Iris pigment epithelial cell (primary cell): ENCODE results near the gene TDRD3.
A peak's percentile ranks its signal among the peaks of the same experiment; 100 is the strongest.
"Not testable (repeated sequence)": the region's sequence is repeated elsewhere in the genome, so short reads cannot be mapped to it uniquely, and the experiment has no call there.

Source experiments
- DNase-seq: peaks from one replicate; pipeline ENCODE4 v3.0.0-alpha.2; 2011; ENCODE audit warnings: low read depth

Gene TDRD3

GRCh38 chr13:60398907-60399589 lies 2.0 kb downstream of the TDRD3 start:
- peak; percentile 37 for DNase-seq

DNA sequence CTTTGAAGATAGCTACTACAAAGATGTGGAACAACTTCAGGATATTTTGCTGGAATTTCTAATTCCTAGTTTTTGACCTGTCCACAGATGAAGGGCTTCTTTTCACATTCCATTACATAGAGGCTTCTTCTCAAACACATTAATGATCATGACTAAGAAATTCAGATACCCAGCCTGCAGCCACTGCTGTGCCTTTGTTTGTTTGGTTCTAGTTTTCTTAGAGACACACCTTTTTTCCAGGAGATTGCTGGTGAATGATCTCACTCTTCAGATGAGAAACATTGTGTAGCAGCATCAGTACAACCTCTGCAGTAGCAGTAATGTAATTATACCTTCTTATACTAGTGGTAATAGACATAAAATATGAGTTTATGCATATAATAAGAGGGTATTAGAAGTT lies 5.0 kb downstream of the TDRD3 start:
- DNase-seq: no peak

DNA sequence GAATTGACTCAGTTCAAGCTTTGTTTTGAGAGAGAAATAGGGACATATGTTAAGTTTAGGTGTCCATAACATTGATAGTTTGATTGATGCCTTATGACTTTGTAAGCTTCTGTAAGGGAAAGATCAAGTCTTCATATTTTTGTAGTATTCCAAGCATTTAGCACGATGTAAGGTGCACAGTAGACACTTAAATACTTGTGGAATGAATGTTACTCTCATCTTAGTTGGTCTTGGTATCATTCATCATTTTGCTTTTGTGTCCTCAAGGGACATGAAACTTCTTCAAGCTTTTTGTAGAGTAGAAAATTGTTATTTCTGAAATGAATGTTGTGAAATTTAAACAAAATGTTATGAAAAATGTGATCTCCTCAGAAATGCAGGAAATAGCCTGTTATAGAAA lies 10.1 kb downstream of the TDRD3 start:
- DNase-seq: no peak

DNA sequence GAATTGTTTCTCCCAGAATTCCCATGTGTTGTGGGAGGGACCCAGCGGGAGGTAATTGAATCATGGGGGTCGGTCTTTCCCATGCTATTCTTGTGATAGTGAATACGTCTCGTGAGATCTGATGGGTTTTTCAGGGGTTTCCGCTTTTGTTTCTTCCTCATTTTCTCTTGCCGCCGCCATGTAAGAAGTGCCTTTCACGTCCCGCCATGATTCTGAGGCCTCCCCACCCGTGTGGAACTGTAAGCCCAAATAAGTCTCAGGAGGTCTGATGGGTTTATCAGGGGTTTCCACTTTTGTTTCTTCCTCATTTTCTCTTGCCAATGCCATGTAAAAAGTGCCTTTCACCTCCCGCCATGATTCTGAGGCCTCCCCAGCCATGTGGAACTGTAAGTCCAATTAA lies 10.8 kb downstream of the TDRD3 start:
- not testable (repeated sequence) for DNase-seq

- DNase-seq: not testable (repeated sequence)
Measured at GRCh38 chr13:60409574-60410292, 12.7 kb downstream of the TDRD3 start.

DNA sequence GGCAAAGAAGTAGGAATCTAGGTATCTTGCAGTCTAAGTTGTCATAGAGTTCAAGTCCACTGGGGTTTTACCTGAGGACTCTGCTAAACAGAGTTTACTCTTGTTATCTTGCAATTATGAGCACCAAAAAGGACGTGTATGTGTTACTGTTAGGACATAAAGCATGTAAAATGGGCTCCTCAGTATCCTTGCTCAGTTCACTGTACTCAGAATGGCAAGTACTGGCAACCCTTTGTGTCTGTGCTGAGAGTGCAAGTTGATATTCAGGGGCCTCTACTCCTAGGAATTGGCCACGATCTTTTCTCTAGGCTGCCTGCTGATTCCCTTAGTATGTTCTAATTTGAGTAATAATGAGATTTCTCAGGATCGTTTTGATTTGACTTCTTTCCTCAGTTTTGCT lies 13.3 kb downstream of the TDRD3 start:
- DNase-seq: no peak

DNA sequence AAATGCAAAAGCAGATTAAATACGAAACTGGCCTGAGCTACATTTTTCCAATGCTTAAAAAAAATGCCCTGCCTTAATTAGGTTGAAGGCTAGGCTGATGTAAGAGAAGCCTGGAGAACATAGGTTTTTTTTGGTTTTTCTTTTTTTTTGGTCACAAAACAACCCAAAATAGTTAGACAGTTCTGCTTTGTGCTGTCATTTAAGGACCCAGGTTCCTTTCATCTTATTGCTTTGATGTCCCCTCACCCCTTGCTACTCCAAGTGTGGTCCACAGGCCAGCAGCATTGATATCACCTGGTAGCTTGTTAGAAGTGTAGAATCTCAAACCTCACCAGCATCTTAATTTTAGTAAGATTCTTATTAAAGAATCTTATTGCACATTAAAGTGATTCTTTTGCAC lies 14.4 kb downstream of the TDRD3 start:
- no peak for DNase-seq

DNA sequence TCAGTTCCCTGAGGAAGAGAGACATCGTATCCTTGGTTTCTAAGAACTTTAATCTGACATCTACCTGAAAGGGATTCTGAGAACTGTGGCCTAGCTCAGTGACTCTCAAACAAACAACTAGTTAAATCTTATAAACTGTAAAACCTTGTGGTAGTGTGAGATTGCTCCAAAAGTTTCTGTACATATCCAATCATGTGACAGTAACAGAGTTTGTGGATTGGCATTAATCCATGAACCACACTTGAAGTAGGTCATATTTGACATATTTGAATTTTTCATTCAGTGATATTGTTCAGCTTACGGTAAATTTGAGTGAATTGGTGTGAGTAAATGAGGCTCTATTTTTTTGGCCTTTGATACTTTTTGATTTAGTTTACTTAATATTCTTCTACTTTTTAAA lies 15.0 kb downstream of the TDRD3 start:
- DNase-seq: peak; percentile 34

GRCh38 chr13:60412909-60413616 lies 16.0 kb downstream of the TDRD3 start:
- DNase-seq: no peak

DNA sequence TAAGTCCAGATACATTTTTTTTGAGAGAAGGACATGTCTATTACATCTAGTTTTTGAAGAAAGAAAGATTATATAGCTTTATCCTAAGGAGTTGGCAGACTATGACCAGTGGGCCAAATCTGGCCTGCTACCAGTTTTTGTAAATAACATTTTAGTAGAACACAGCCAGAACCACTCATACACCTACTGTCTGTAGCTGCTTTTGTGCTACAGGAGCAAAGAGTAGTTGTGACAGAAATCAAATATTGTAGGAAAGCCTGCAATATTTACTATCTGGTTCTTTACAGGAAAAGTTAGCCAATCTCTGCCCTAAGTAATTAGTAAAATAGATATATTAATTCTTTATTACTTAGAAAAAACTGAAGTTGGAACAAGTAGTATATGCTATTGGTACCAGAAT lies 17.2 kb downstream of the TDRD3 start:
- DNase-seq: no peak

GRCh38 chr13:60417734-60418133 lies 20.7 kb downstream of the TDRD3 start:
- DNase-seq: no peak

- DNase-seq: no peak
Measured at GRCh38 chr13:60418954-60419353, 21.9 kb downstream of the TDRD3 start.

DNA sequence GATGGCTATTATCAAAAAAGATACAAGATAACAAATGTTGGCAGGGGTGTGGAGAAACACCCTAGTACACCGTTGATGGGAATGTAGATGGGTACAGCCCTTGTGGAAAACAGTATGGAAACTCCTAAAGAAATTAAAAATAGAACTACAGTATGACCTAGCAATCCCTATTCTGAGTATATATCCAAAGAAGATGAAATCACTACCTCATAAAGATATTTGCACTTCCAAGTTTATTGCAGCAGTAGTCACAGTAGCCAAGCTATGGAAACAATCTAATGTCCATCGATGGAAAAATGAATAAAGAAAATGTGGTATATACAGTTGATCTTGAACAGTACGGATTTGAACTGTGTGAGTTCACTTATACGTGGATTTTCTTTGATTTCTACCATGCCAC lies 28.3 kb downstream of the TDRD3 start:
- no peak for DNase-seq

DNA sequence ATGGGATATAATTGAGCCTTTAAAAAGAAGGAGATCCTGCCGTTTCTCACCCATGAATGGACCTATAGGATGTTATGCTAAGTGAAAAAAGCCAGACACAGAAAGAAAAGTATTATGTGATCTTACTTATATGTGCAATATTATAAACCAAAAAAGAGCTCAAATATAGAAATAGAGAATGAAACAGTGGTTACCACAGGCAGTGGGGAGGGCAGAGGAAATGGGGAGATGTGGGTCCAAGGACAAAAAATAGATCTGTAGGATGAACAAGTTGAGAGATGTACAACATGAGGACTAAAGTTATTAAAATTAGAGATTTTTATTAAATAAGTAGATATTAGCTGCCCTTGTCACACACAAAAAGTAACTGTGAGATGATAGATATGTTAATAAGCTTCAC lies 29.1 kb downstream of the TDRD3 start:
- no peak for DNase-seq

DNA sequence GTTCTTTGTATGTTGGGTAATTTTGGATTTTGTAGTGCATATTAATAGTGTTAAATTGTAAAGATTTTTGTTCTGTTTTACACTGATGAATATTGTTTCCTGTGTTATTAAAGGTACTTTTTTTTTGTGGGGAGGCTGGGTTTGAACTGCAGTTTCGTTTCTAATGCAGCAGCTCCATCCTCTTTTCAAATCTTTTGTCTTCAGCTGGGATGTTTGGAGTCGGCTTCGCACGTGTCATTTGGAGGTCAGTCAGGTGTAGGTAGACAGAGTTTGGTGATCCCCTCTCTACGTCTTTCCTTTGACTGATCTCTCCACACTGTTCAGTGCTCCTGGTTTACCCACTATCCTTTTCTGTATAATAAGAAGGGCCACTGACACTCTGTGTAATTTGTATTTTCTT lies 30.3 kb downstream of the TDRD3 start:
- no peak for DNase-seq

DNA sequence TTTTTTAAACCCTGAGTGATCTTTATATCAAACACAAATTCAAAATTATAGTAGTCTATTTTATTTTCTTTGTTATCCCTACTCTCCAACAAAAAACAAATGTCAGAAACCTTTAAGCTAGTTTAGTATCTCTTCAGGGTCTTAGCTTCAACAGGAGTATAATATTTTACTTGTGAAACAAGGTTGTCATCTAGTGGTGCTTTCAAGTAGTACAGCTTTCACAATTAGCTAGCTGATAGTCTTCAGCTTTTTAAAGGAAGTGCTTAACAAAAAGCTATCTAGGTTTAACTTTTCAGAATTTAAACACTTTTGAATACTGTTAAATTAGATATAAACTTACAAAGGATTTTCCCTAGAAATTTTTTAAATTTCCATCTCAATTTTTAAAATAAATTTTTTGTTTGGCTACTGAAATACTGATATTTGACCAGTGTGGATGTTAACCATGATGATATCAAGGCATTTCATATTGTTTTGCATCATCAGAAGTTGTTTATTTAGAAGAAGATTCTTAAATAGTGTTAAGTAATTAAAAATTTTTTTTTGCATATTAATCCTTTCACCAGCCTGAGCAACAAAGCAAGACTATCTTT lies 34.2 kb downstream of the TDRD3 start:
- peak; percentile 71 for DNase-seq

DNA sequence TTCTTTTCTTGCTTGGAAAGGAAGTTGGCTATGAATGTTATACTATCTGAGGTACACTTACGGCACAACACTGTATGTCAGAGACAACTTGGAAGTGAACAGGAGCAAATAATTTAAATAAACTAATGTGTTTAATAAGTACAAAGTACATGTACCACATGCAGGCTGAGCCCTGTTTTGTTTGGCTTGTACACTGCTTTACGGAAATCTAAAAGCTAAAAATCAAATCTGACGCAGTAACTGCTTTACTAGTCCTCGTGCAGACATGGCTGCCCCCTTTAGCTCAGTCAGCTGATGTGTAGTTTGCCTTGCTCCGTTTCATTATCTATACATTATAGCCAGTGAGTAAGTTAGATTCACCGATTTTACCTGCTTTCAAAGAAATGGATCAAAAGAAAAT lies 36.5 kb downstream of the TDRD3 start:
- peak; percentile 3 for DNase-seq

DNA sequence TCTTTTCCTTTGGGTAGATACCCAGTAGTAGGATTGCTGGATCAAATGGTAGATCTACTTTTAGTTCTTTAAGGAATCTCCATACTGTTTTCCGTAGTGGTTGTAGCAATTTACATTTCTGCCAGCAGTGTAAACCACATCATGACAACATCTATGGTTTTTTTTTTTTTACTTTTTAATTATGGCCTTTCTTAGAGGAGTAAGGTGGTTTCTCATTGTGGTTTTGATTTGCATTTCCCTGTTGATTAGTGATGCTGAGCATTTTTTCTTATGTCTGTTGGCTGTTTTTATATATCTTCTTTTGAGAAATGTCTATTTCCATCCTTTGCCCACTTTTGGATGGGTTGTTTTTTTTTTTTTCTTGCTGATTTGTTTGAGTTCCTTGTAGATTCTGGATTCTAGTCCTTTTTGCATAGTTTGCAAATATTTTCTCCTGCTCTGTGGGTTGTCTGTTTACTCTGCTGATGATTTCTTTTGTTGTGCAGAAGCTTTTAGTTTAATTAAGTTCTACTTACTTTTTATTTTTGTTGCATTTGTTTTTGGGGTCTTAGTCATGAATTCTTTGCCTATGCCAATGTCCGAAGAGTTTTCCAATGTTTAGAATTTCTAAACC lies 38.8 kb downstream of the TDRD3 start:
- no peak for DNase-seq

- no peak for DNase-seq
Measured at GRCh38 chr13:60439201-60439600, 42.2 kb downstream of the TDRD3 start.

- no peak for DNase-seq
Measured at GRCh38 chr13:60441761-60442160, 44.7 kb downstream of the TDRD3 start.

- peak; percentile 69 for DNase-seq
Measured at GRCh38 chr13:60448907-60449510, 52.0 kb downstream of the TDRD3 start.

DNA sequence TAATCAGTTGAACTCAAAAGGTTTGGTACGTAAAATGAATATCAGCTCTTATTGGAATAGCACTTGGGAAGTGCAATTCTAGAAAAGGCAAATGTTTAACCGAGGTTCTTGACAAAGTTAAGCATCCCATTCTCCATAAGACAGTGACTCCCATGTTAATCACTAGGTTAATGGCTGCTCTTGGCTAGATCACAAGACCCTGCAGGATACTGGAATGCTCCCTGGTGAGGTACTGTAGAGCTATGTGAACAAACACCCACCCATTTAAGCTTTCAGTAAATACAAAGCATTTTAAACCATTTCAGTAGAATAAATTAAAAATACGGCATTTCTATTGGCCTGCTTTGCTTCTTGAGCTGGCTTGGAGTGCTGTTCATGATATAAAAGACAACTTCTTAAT lies 56.5 kb downstream of the TDRD3 start:
- DNase-seq: no peak
